HPDE6-E6E7 (cell line): ENCODE measurements around the gene RAD23A.
A peak's percentile ranks its signal among the peaks of the same experiment; 100 is the strongest.
"Not testable (repeated sequence)": the region's sequence is repeated elsewhere in the genome, so short reads cannot be mapped to it uniquely, and the experiment has no call there.

Experiments
- DNase-seq: peaks from one replicate; pipeline ENCODE4 v3.0.0; 2011; ENCODE audit warnings: missing footprints; ENCODE audit errors: extremely low spot score

Gene RAD23A

DNA sequence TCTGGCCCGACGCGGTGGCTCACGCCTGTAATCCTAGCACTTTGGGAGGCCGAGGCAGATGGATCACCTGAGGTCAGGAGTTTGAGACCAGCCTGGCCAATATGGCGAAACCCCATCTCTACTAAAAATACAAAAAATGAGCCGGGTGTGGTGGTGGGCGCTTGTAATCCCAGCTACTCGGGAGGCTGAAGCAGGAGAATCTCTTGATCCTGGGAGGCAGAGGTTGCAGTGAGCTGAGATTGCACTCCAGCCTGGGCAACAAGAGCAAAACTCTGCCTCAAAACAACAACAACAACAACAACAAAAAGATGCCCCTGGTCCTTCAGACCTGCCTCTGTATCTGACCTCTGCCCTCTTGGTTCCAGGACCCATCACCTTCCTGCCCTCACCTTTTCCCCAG, 9.9 kb downstream of the RAD23A start:
- DNase-seq: not testable (repeated sequence)

DNA sequence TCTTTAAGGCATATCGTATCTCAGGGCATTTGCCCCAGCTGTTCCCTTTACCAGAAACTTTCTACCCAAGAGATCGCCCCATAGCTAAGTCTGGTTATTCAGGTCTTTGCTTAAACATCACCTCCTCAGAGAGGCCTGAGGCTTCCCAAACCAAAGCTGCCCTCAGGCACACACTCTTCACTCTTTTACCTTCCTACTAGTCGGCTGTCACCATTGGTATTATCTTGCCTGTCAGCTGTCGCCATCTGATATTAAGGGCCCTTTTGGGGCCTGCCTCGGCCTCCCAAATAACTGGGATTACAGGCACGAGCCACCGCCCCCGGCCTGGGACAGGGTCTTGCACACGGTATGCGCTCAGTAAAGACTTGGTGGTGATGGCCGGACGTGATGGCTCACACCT, 10.3 kb downstream of the RAD23A start:
- DNase-seq: no peak

DNA sequence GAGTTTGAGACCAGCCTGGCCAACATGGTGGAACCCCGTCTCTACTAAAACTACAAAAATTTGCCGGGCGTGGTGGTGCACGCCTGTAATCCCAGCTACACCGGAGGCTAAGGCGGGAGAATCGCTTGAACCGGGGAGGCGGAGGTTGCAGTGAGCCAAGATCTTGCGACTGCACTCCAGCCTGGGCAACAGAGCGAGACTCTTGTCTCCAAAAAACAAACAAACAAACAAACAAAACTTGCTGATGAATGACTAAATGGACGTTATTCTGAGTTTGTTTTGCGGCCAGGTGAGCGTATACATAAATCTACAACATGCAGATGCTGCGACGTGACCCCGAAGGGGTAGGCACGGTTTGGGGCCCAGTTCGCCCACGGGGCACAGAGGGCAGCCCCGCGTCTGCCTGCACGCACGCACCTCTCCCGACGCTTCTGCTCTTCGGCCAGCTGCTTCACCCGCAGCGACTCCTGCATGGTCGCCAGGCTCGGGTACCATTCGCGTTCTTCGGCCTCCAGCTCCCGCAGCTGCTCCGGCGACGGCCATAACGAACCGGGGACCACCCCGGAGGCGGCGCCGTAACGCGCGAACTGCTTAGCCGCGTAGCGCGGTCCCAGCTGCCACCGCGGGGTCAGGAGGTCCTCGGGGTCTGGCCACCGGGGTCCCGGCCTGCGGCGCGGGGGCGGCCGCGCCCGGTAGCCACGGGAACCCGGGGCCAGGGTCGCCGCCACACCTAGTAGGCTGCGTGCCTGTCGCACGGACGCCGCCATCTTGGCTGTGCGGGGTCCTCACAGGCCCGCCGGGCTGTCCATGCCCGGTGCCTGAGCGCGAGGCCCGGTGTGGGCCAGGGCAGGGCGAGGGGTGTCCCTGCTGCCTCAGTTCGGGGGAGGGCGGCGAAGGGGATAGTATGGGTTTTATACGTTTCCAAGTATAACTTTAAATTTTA, 11.1 kb downstream of the RAD23A start, which contains the start of gene GADD45GIP1:
Gene GADD45GIP1 (minus strand): TSS at position 778 of the 943 bp plus-strand sequence. CDS start 11 bp downstream, at position 767.
- peak; percentile 66 for DNase-seq

DNA sequence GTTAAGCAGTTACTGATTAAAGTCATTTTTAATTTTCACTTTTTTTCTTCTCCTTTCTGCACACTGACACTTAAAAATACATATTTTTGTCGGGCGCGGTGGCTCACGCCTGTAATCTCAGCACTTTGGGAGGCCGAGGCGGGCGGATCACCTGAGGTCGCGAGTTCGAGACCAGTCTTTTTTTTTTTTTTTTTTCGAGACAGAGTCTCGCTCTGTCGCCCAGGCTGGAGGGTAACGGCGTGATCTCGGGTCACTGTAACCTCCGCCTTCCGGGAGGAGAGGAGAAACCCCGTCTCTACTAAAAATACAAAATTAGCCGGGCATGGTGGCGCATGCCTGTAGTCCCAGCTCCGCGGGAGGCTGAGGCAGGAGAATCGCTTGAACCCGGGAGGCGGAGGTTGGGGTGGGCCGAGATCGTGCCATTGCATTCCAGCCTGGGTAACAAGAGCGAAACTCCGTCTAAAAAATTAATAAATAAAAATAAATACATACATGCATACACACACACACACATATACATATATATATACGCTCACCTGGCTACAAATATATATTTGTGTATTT, 11.8 kb downstream of the RAD23A start:
- not testable (repeated sequence) for DNase-seq

DNA sequence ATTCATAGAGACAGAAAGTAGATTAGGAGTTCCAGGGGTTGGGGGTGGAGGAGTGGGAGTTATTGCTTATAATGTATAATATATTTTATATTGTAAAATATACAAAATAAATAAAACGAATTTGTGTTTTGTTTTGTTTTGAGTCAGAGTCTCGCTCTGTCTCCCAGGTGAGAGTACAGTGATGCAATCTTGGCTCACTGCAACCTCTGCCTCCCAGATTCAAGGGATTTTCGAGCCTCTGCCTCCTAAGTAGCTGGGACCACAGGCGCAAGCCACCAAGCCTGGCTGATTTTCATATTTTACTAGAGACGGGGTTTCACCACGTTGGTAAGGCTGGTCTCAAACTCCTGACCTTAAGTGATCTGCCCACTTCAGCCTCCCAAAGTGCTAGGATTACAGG, 13.8 kb downstream of the RAD23A start:
- no peak for DNase-seq

DNA sequence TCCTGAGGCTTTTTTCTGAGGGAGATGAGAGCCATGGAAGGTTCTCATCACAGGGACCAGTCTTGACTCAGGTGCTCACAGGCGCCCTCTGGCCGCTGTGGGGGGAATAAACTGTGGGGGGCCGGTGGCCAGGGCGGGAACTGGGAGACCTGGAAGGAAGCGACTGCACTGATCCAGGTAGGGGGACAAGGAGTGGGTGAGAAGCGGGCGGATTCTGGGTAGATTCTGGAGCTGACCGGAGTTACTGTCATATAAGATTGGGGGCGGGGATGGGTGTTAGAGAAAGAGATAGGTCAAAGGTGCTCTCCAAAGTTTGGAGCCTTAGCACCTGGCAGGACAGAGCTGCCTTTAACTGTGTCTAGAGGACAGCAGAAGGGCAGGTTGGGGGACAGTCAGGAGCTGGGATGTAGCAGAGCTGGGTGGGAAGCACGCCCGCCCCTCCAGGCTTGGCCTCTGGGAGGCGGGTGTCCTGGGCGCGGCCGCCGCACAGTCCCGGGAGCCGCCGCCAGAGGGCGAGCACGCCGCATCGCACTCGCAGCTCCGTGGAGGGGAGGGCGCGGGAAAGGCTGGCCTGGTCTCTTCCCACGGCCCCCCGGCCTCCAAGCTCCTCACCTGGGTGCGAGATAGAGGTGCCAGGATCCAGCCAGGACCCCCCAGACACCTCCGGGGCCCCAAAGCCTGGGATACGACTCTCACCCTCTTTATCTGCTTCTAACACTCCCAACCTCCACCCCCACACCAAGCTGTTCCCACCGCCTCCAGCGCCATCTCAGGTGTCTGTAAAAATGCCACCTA, 19.6 kb downstream of the RAD23A start:
- peak; percentile 66 for DNase-seq

DNA sequence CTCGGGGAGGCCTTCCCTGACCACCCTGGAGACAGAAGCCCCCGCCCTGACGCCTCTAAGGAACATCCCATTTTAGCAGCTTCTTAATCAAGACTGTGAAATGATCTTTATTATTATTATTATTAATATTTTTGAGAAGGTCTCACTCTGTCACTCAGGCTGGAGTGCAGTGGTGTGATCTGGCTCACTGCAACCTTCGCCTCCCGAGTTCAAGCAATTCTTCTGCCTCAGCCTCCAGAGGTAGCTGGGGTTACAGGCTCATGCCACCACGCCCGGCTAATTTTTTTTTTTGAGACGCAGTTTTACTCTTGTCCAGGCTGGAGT, 20.1 kb downstream of the RAD23A start:
- no peak for DNase-seq

DNA sequence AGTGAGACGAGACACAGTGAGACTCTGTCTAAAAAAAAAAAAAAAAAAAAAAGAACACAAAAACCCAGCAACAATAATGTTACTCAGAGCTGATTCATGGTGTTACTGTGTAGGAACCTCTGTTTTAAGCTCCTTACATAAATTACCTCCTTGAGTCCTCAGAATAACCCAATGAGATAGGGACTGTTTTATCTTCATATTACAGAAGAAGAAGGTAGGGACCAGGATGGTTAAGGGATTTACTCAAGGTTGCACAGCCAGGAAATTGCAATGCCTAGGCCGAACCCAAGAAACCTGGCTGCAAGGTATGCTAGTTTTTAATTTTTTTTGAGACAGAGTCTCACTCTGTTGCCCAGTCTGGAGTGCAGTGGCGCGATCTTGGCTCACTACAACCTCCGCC, 22.2 kb downstream of the RAD23A start:
- DNase-seq: no peak

DNA sequence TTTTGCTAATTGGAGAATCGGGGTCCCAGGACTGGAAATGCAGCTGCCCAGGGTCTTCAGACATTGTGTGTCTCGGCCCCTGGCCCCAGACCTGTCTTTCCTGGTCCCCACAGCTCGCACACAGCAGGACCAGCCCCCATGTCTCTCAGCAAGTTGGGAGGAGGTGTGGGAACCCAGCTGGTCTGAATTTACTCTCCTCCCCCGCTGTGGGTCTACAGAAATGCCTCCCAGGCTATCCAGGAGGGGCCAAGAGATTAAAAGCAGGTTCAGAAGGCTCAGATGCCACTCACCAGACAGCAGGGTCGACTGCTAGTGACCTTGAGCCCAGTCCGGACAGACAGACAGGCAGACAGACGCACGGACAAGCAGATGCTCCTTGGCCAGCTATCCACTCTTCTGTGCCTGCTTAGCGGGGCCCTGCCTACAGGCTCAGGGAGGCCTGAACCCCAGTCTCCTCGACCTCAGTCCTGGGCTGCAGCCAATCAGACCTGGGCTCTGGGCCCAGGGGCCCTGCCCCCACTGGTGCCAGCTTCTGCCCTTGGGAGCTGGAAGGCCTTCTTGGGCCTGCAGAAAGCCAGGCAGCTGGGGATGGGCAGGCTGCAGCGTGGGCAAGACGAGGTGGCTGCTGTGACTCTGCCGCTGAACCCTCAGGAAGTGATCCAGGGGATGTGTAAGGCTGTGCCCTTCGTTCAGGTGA, 23.8 kb downstream of the RAD23A start, which contains the start of gene DAND5:
Gene DAND5 (plus strand): TSS at position 285 of the 697 bp plus-strand sequence. CDS start 85 bp downstream, at position 370.
- no peak for DNase-seq

DNA sequence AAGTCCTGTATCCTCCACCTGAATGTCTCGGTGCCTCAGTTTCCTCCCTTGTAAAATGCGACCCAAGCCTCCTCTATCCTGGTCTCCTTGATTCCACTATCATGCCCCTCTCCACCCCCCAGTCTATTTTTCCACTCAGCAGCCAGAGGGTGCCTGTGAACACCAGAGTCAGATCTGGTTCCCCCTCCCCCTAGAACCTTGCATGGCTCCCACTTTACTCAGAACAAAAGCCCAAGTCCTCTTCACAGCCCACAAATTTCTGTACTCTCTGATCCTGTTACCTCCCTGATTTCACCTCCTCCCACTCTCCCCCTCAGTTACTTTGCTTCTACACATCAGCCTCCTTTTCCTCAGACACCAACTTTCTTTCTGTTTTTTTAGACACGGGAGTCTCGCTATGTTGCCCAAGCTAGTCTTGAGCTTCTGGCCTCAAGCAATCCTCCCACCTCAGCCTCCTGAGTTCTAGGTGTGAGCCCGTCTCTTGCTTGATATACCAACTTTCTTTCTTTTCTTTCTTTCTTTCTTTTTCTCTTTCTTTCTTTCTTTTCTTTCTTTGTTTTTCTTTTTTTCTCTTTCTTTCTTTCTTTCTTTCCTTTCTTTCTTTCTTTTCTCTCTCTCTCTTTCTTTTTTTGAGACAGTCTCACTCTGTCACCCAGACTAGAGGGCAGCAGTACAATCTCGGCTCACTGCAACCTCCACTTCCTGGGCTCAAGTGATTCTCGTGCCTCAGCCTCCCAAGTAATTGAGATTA, 24.6 kb downstream of the RAD23A start:
- no peak for DNase-seq

DNA sequence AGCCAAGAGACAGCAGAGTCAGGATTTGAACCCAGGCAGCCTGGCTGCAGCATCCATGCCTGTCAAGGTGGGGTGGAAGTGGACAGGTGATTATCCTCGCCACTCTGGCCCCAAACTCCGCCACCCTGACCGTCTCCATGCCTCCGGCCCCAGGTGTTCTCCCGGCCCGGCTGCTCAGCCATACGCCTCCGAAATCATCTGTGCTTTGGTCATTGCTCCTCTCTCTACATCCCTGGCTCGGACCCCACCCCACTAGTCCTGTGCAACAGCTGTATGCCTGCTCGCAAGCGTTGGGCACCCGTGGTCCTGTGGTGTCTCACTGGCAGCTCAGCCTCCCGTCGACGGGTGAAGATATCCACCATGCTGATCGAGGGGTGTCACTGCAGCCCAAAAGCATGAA, 27.6 kb downstream of the RAD23A start:
- no peak for DNase-seq

DNA sequence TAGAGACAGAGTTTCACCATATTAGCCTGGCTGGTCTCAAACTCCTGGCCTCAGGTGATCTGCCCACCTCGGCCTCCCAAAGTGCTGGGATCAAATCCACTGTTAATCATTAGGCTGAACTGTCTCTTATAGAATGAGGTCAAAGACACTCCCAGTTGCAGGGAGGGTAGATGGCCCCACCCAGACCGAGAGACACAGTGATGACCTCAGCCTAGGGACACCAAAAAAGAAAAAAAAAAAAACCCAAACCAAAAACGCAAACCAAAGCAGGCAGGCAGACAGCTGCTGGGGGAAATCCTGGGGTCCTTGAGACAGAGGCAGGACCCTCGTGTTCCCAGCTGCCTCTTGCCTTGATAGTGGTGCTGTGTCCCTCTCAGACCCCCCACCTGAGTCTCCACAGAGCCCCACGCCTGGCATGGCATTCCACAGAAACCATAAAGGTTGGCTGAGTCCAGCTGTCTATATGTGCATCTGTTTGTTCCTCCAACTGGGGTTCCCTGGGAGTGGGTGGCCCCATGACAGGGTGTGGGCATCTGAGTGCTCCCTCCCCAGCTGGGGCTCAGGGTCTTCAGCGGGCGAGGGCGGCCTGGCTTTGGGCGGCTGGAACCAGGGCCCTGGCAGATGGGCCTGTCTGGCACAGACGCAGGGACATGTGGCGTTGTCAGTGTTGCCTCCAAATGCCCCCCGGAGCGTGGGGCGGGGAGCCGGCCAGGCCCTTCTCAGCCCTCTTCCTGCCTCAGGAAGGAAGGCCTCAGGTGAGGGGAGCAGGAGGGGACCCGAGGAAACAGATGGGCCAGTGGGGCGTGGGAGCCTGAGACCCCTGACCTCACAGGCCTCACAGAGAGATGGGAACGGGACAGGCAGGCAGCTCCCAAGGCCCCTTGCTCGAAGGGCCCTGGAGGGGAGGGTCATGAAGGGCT, 28.9 kb downstream of the RAD23A start:
- DNase-seq: no peak

DNA sequence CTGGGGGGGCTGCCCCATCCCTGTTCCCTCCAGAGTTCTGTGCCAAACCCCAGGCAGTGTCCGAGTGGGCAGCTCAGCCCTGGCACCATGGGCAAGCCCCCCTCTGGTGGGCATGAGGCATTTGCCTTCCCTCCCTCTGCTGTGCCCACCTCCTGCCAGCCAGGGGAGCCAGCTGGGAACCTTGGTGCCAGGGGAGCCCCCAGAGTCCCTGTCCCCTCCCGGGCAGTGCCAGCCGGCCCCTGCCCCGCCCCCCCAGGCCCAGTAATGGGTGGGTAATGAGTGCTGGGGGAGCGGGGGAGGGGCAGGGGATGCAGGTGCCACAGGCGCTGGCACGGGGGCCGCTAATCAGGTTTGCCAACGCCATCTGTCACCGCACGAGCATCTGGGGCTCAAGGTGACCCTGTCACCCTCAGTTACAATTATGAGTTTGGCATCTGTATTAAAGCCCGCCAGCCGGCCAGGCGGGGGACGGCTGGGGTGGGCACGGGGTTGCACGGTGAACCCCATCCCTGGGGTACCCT, 29.6 kb downstream of the RAD23A start:
- DNase-seq: no peak

DNA sequence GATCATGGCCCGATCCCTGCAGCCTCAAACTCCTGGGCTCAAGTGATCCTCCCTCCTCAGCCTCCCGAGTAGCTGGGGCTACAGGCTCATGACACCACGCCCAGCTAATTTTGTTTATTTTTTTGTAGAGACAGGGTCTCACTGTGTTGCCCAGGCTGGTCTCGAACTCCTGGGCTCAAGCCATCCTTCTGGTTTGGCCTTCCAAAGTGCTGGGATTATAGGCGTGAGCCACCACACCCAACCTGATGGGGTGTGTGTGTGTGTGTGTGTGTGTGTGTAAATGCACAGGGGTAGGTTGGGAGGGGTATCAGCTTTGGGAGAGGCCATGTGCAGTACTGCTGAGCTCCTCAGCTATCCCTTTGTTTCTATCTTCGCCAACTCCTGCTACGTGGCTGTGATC, 30.4 kb downstream of the RAD23A start:
- DNase-seq: not testable (repeated sequence)

DNA sequence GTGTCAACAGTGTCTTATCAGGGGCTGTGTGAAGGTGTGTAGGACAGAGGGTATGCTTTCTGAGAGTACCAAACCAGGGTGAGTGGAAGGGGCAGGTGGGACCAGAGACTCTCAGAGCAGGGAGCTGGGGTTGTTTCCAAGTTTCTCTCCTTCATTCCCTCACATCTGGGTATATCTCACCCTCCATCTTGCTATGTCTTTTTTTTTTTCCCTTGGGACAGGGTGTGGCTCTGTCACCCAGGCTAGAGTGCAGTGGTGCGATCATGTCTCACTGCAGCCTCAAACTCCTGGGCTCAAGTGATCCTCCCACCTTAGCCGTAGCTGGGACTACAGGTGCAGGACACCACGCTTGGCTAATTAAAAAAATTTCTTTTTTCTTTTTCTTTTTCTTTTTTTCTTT, 34.3 kb downstream of the RAD23A start:
- DNase-seq: no peak

DNA sequence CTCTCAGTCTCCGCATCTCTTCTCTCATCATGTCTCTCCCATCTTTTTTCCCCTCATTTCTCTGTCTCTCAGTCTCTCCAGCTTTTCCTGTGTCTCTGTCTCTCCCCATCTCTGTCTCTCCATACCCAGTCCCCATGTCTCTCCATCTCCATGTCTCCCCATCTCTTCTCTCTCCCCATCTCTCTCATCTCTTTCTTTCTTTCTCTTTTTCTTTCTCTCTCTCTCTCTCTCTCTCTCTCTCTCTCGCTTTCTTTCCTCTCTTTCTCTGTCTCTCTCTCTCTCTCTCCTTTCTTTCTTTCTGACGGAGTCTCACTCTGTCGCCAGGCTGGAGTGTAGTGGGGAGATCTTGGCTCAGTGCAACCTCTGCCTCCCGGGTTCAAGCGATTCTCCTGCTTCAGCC, 37.0 kb downstream of the RAD23A start:
- no peak for DNase-seq

DNA sequence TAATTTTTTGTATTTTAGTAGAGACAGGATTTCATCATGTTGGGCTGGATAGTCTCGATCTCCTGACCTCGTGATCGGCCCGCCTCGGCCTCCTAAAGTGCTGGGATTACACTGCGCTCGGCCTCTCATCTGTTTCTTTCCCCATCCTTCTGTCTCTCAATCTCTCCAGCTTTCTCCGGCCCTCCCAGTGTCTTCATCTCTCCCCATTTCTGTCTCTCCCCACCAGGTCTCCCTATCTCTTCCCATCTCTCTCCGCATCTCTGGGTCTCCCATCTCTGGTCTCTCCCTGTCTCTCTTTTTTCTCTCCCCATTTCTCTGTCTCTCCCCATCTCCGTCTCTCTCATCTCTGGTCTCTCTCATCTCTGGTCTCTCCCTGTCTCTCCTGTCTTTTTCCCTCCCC, 37.4 kb downstream of the RAD23A start:
- no peak for DNase-seq

DNA sequence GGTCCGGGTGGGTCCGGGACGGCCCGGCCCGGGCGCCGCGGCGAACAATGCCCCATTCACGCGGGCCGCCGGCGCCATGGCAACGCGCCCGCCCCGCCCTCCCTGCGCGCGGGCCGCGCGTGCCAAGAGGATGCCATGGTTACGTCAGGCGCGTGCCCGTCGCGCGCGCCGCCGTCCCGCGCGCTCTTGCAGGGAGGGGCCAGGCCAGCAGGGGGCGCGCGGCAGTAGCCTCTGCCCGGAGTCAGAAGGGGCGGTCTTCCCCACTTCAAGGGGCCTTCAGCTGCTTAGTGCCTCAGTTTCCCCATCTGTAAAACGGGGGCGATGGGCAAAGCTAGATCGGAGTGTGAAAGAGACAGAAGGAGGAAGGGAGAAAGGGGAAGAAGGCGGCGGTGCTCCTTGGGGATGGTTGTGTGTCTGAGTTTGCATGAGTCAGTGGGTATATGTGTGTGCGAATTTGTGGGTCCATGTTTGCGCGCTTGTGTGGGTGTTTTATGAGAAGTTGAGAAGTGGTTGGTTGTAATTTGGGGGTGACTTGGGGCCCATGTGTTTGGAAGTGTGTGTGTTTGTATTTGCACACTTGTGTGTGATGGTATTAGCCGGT, 38.0 kb downstream of the RAD23A start:
- peak; percentile 66 for DNase-seq

DNA sequence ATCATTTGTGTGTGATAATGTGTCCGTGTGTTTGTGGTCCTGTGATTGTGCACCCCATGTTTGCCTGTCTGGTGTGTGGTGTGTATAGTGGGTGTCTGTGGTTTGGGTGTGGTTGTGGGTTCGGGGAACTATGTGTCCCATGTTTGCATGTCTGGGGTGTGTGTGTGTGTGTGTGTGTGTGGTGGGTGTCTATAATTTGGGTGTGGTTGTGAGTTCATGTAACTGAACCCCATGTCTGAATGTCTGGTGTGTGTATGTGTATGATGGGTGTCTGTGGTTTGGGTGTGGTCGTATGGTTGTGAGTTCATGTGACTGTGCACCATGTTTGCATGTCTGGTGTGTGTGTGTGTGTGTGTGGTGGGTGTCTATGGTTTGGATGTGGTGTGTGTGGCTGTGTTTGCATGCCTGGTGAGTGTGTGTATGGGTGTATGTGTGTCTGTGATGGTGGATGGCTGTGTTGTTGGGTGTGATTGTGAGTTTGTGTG, 38.5 kb downstream of the RAD23A start:
- no peak for DNase-seq
